ENCODE data around the gene MAFF. TPM values are rescaled to one million over a fixed set of nuclear protein-coding genes. Genes with fewer than 3 reads are reported as not detected.

The MAFF gene
- total and polyA plus RNA-seq, 7 experiments from 2014 or later, result 1.6 to 72.6 (median 5.1) TPM

- intact Hi-C loops (cut with micrococcal nuclease), result loop anchor here in 1 of 2 donors (1.0 to 2.0 kb wide), 4 partner anchors 13 to 139 kb away; partner anchors contain the start of genes MAFF, PLA2G6 and TMEM184B
- Mint-ChIP-seq H3K4me3 (peak overlapping the region in 6 of 10 donors; percentile 6 to 76 (median 64)), H3K36me3 (peaks cover 0 to 7% (median 0%) of the 10 kb centered on the region in 5 donors), H3K4me1 (peaks cover 7 to 25% (median 10%) of the 10 kb centered on the region in 7 donors), H3K27me3 (no peaks in the 10 kb centered on the region), H3K9me3 (no peaks in the 10 kb centered on the region), H3K27ac (no peak overlapping the region)
- CTCF ChIA-PET, result interaction anchor here (0.9 to 1.3 kb wide), 5 partner anchors 10 to 164 kb away, joined by 3 to 4 read pairs (median 3); no protein-coding TSS in a partner anchor
- Histone ChIP-seq H3K4me1 (ENCODE audit: control insufficient read depth in 2 of 2, insufficient read depth in 2 of 2, low read length in 2 of 2) (peaks cover 6 to 12% of the 10 kb centered on the region in 2 donors), H3K27me3 (ENCODE audit: control insufficient read depth in 2 of 2, insufficient read depth in 2 of 2, low read length in 2 of 2) (no peaks in the 10 kb centered on the region), H3K27ac (ENCODE audit: low read depth, low read length) (peak overlapping the region; percentile 39), H3K36me3 (ENCODE audit: control insufficient read depth in 2 of 3, insufficient read depth in 3 of 3, low read length in 3 of 3) (no peaks in the 10 kb centered on the region), H3K4me3 (ENCODE audit: low read length) (peak overlapping the region; percentile 30), H3K9me3 (ENCODE audit: control insufficient read depth in 2 of 3, low read length in 3 of 3) (no peaks in the 10 kb centered on the region)
- no peak for DNase-seq
- ATAC-seq, result no peak
- POLR2A ChIA-PET, result interaction anchor here (1.1 to 1.8 kb wide), 3 partner anchors 10 to 34 kb away, joined by 3 to 8 read pairs (median 5); no protein-coding TSS in a partner anchor
These were observed 12.2 kb downstream of the MAFF start for GRCh38 chr22:38213990-38214301.

- peak overlapping the region; percentile 39 for H3K27ac ChIP-seq (ENCODE audit: low read depth, low read length)
- peaks cover 0 to 7% (median 0%) of the 10 kb centered on the region in 5 donors for H3K36me3 Mint-ChIP-seq
- H3K27me3 Mint-ChIP-seq, result no peaks in the 10 kb centered on the region
- POLR2A ChIA-PET, result interaction anchor here (1.1 to 1.8 kb wide), 4 partner anchors 11 to 297 kb away, joined by 3 to 8 read pairs (median 4); no protein-coding TSS in a partner anchor
- peak overlapping the region in 3 of 9 donors; percentile 44 to 77 (median 57) for H3K27ac Mint-ChIP-seq
- peaks cover 11 to 30% (median 15%) of the 10 kb centered on the region in 7 donors for H3K4me1 Mint-ChIP-seq
- peak overlapping the region in 9 of 10 donors; percentile 9 to 76 (median 69) for H3K4me3 Mint-ChIP-seq
- peaks cover 6 to 12% of the 10 kb centered on the region in 2 donors for H3K4me1 ChIP-seq (ENCODE audit: control insufficient read depth in 2 of 2, insufficient read depth in 2 of 2, low read length in 2 of 2)
- no peaks in the 10 kb centered on the region for H3K27me3 ChIP-seq (ENCODE audit: control insufficient read depth in 2 of 2, insufficient read depth in 2 of 2, low read length in 2 of 2)
- DNase-seq, result peak; percentile 54 to 78 (median 69)
- intact Hi-C loops (cut with micrococcal nuclease), result loop anchor here in 1 of 2 donors (1.0 to 2.0 kb wide), 4 partner anchors 13 to 139 kb away; partner anchors contain the start of genes MAFF, PLA2G6 and TMEM184B
- CTCF ChIA-PET, result interaction anchor here (0.9 to 1.3 kb wide), 5 partner anchors 11 to 165 kb away, joined by 3 to 4 read pairs (median 3); no protein-coding TSS in a partner anchor
- no peaks in the 10 kb centered on the region for H3K36me3 ChIP-seq (ENCODE audit: control insufficient read depth in 2 of 3, insufficient read depth in 3 of 3, low read length in 3 of 3)
- H3K4me3 ChIP-seq (ENCODE audit: low read length), result peak overlapping the region; percentile 30
- H3K9me3 Mint-ChIP-seq, result no peaks in the 10 kb centered on the region
- peak; percentile 82 for ATAC-seq
- no peaks in the 10 kb centered on the region for H3K9me3 ChIP-seq (ENCODE audit: control insufficient read depth in 2 of 3, low read length in 3 of 3)
These were observed 12.7 kb downstream of the MAFF start for GRCh38 chr22:38214302-38215056.

- Histone ChIP-seq H3K4me3 (ENCODE audit: low read length) (no peak overlapping the region), H3K27me3 (ENCODE audit: control insufficient read depth in 2 of 2, insufficient read depth in 2 of 2, low read length in 2 of 2) (no peaks in the 10 kb centered on the region), H3K27ac (ENCODE audit: low read depth, low read length) (no peak overlapping the region), H3K4me1 (ENCODE audit: control insufficient read depth in 2 of 2, insufficient read depth in 2 of 2, low read length in 2 of 2) (peaks cover 6 to 12% of the 10 kb centered on the region in 2 donors), H3K9me3 (ENCODE audit: control insufficient read depth in 2 of 3, low read length in 3 of 3) (no peaks in the 10 kb centered on the region), H3K36me3 (ENCODE audit: control insufficient read depth in 2 of 3, insufficient read depth in 3 of 3, low read length in 3 of 3) (peaks cover 0 to 5% (median 0%) of the 10 kb centered on the region in 3 experiments)
- H3K27me3 Mint-ChIP-seq, result no peaks in the 10 kb centered on the region
- ATAC-seq (no peak), DNase-seq (no peak)
- H3K4me1 Mint-ChIP-seq, result peaks cover 12 to 28% (median 16%) of the 10 kb centered on the region in 7 donors
- peaks cover 0 to 7% (median 0%) of the 10 kb centered on the region in 5 donors for H3K36me3 Mint-ChIP-seq
- H3K9me3 Mint-ChIP-seq, result no peaks in the 10 kb centered on the region
- CTCF ChIA-PET, result interaction anchor here (1.2 to 1.3 kb wide), 3 partner anchors 39 to 165 kb away, joined by 3 to 4 read pairs (median 3); no protein-coding TSS in a partner anchor
- peak overlapping the region in 8 of 10 donors; percentile 9 to 62 (median 40) for H3K4me3 Mint-ChIP-seq
- intact Hi-C loops (cut with micrococcal nuclease), result loop anchor here in 1 of 2 donors (2.0 kb wide), 1 partner anchor 57 kb away; the partner anchor contains the start of gene TMEM184B
- POLR2A ChIA-PET, result interaction anchor here (1.2 to 1.8 kb wide), 3 partner anchors 12 to 296 kb away, joined by 3 to 8 read pairs (median 5); no protein-coding TSS in a partner anchor
- H3K27ac Mint-ChIP-seq, result peak overlapping the region in 5 of 9 donors; percentile 25 to 77 (median 56)
These were observed 13.6 kb downstream of the MAFF start for GRCh38 chr22:38215156-38216038.

- Mint-ChIP-seq H3K36me3 (peaks cover 0 to 8% (median 3%) of the 10 kb centered on the region in 5 donors), H3K27ac (peak overlapping the region in 6 of 9 donors; percentile 16 to 73 (median 54)), H3K27me3 (no peaks in the 10 kb centered on the region), H3K9me3 (no peaks in the 10 kb centered on the region), H3K4me1 (peaks cover 5 to 17% (median 6%) of the 10 kb centered on the region in 7 donors), H3K4me3 (no peak overlapping the region)
- no peaks in the 10 kb centered on the region for H3K27me3 ChIP-seq (ENCODE audit: control insufficient read depth in 2 of 2, insufficient read depth in 2 of 2, low read length in 2 of 2)
- H3K27ac ChIP-seq (ENCODE audit: low read depth, low read length), result peak overlapping the region; percentile 7
- intact Hi-C loops (cut with micrococcal nuclease), result no loop called here
- peak in 1 of 9 donors; percentile 52 for DNase-seq
- POLR2A ChIA-PET, result no interaction called here
- H3K4me3 ChIP-seq (ENCODE audit: low read length), result no peak overlapping the region
- CTCF ChIA-PET, result no interaction called here
- no peaks in the 10 kb centered on the region for H3K9me3 ChIP-seq (ENCODE audit: control insufficient read depth in 2 of 3, low read length in 3 of 3)
- ATAC-seq, result peak; percentile 30
- peaks cover 0 to 30% (median 4%) of the 10 kb centered on the region in 3 experiments for H3K36me3 ChIP-seq (ENCODE audit: control insufficient read depth in 2 of 3, insufficient read depth in 3 of 3, low read length in 3 of 3)
- peaks cover 4 to 8% of the 10 kb centered on the region in 2 donors for H3K4me1 ChIP-seq (ENCODE audit: control insufficient read depth in 2 of 2, insufficient read depth in 2 of 2, low read length in 2 of 2)
These were observed 17.1 kb downstream of the MAFF start for GRCh38 chr22:38218661-38219622.

- H3K4me3 ChIP-seq (ENCODE audit: low read length), result no peak overlapping the region
- CTCF ChIA-PET, result no interaction called here
- H3K36me3 ChIP-seq (ENCODE audit: control insufficient read depth in 2 of 3, insufficient read depth in 3 of 3, low read length in 3 of 3), result peaks cover 0 to 36% (median 4%) of the 10 kb centered on the region in 3 experiments
- Mint-ChIP-seq H3K4me3 (no peak overlapping the region), H3K36me3 (peaks cover 0 to 8% (median 3%) of the 10 kb centered on the region in 5 donors), H3K9me3 (no peaks in the 10 kb centered on the region), H3K4me1 (peaks cover 5 to 17% (median 6%) of the 10 kb centered on the region in 7 donors), H3K27me3 (no peaks in the 10 kb centered on the region), H3K27ac (peak overlapping the region in 6 of 9 donors; percentile 16 to 73 (median 54))
- ATAC-seq (no peak), DNase-seq (no peak)
- no peaks in the 10 kb centered on the region for H3K27me3 ChIP-seq (ENCODE audit: control insufficient read depth in 2 of 2, insufficient read depth in 2 of 2, low read length in 2 of 2)
- intact Hi-C loops (cut with micrococcal nuclease), result no loop called here
- no peaks in the 10 kb centered on the region for H3K9me3 ChIP-seq (ENCODE audit: control insufficient read depth in 2 of 3, low read length in 3 of 3)
- POLR2A ChIA-PET, result no interaction called here
- peaks cover 0 to 5% of the 10 kb centered on the region in 2 donors for H3K4me1 ChIP-seq (ENCODE audit: control insufficient read depth in 2 of 2, insufficient read depth in 2 of 2, low read length in 2 of 2)
- H3K27ac ChIP-seq (ENCODE audit: low read depth, low read length), result no peak overlapping the region
These were observed 17.8 kb downstream of the MAFF start for GRCh38 chr22:38219632-38220031.

Measured in naive thymus-derived CD4-positive, alpha-beta T cell (primary cell).